GM19438 (cell line): Measurements from ENCODE around the gene COPS3.

ENCODE experiments used
- ATAC-seq: cut with Tn5 transposase; IDR thresholded peaks from one replicate; pipeline ENCODE4 v1.9.1; 2021; ENCODE audit warnings: low read depth; ENCODE audit not compliant: unreplicated experiment

COPS3 gene

GRCh38 chr17:17280613-17281549 is at the start of gene COPS3:
Gene COPS3, minus strand, starts transcription at chr17:17281246. Its CDS starts 60 bp downstream, at chr17:17281186.
- peak; percentile 89 for ATAC-seq

GRCh38 chr17:17328251-17328650 is 47.2 kb upstream of the COPS3 start:
- no peak for ATAC-seq

GRCh38 chr17:17326275-17326875 is 45.3 kb upstream of the COPS3 start:
- no peak for ATAC-seq

- ATAC-seq = no peak
These were observed 44.8 kb upstream of the COPS3 start for GRCh38 chr17:17325816-17326215.

GRCh38 chr17:17325228-17325627 is 44.2 kb upstream of the COPS3 start:
- ATAC-seq = no peak

GRCh38 chr17:17324616-17325015 is 43.6 kb upstream of the COPS3 start:
- no peak for ATAC-seq

- no peak for ATAC-seq
These were observed 41.8 kb upstream of the COPS3 start for GRCh38 chr17:17322516-17323510.

GRCh38 chr17:17321356-17322025 is 40.4 kb upstream of the COPS3 start:
- no peak for ATAC-seq

GRCh38 chr17:17320911-17321220 is 39.8 kb upstream of the COPS3 start:
- ATAC-seq = no peak

- ATAC-seq = no peak
These were observed 39.3 kb upstream of the COPS3 start for GRCh38 chr17:17320188-17320910.

- no peak for ATAC-seq
These were observed 34.2 kb upstream of the COPS3 start for GRCh38 chr17:17315142-17315821.

GRCh38 chr17:17314501-17315071 is 33.5 kb upstream of the COPS3 start:
- ATAC-seq = no peak

- no peak for ATAC-seq
These were observed 32.4 kb upstream of the COPS3 start for GRCh38 chr17:17313350-17313991.

GRCh38 chr17:17309356-17309755 is 28.3 kb upstream of the COPS3 start:
- ATAC-seq = no peak

GRCh38 chr17:17305281-17305801 is 24.3 kb upstream of the COPS3 start:
- peak; percentile 57 for ATAC-seq

GRCh38 chr17:17304521-17304985 is 23.5 kb upstream of the COPS3 start:
- ATAC-seq = no peak

GRCh38 chr17:17303847-17304490 is 22.9 kb upstream of the COPS3 start:
- no peak for ATAC-seq
